Measurements from ENCODE around the gene PAX1.

The PAX1 gene
- long read RNA-seq, donor 1 = 0 reads
- long read RNA-seq, donor 2 = 0 reads
- long read RNA-seq, donor 3 = 0 reads
- long read RNA-seq, donor 4 = 0 reads
- long read RNA-seq, donor 5 = 0 reads
- long read RNA-seq, donor 6 = 0 reads
- long read RNA-seq, donor 7 = 0 reads
- long read RNA-seq, donor 8 = 0 reads

GRCh38 chr20:21705575-21706260 lies at the start of gene PAX1:
Gene PAX1 (plus strand): TSS chr20:21705664. CDS start chr20:21705713, 49 bp downstream.
- DNase-seq = peak; percentile 57

GRCh38 chr20:21656308-21657067 lies 49.0 kb upstream of the PAX1 start:
- no peak for DNase-seq

GRCh38 chr20:21661488-21662055 lies 43.9 kb upstream of the PAX1 start:
- no peak for DNase-seq

- DNase-seq = no peak
These were observed 42.0 kb upstream of the PAX1 start for GRCh38 chr20:21663465-21663864.

- no peak for DNase-seq
These were observed 39.6 kb upstream of the PAX1 start for GRCh38 chr20:21665687-21666446.

- DNase-seq = no peak
These were observed 35.3 kb upstream of the PAX1 start for GRCh38 chr20:21670126-21670525.

GRCh38 chr20:21670981-21671380 lies 34.5 kb upstream of the PAX1 start:
- DNase-seq = no peak

GRCh38 chr20:21677261-21677660 lies 28.2 kb upstream of the PAX1 start:
- DNase-seq = no peak

- DNase-seq = no peak
These were observed 27.7 kb upstream of the PAX1 start for GRCh38 chr20:21677781-21678180.

GRCh38 chr20:21681234-21681921 lies 24.1 kb upstream of the PAX1 start:
- DNase-seq = no peak

- no peak for DNase-seq
These were observed 23.5 kb upstream of the PAX1 start for GRCh38 chr20:21681922-21682318.

- peak; percentile 28 for DNase-seq
These were observed 22.9 kb upstream of the PAX1 start for GRCh38 chr20:21682521-21682954.

- no peak for DNase-seq
These were observed 20.8 kb upstream of the PAX1 start for GRCh38 chr20:21684671-21685070.

GRCh38 chr20:21685981-21686380 lies 19.5 kb upstream of the PAX1 start:
- DNase-seq = no peak

- DNase-seq = no peak
These were observed 12.1 kb upstream of the PAX1 start for GRCh38 chr20:21693322-21693721.

GRCh38 chr20:21698494-21699215 lies 6.8 kb upstream of the PAX1 start:
- no peak for DNase-seq

- no peak for DNase-seq
These were observed 6.3 kb upstream of the PAX1 start for GRCh38 chr20:21699216-21699508.

- DNase-seq = peak; percentile 62
These were observed 4.1 kb upstream of the PAX1 start for GRCh38 chr20:21701171-21701876.

- DNase-seq = no peak
These were observed 3.4 kb upstream of the PAX1 start for GRCh38 chr20:21702016-21702415.
